DMS 273 (cell line): ENCODE results near the gene CAVIN1.
"Not testable (repeated sequence)": the region's sequence is repeated elsewhere in the genome, so short reads cannot be mapped to it uniquely, and the experiment has no call there.

Source experiments
- DNase-seq: peaks from one replicate; lab custom pipeline; 2025; ENCODE audit not compliant: unreplicated experiment; lab: John Stamatoyannopoulos, UW

CAVIN1 gene

DNA sequence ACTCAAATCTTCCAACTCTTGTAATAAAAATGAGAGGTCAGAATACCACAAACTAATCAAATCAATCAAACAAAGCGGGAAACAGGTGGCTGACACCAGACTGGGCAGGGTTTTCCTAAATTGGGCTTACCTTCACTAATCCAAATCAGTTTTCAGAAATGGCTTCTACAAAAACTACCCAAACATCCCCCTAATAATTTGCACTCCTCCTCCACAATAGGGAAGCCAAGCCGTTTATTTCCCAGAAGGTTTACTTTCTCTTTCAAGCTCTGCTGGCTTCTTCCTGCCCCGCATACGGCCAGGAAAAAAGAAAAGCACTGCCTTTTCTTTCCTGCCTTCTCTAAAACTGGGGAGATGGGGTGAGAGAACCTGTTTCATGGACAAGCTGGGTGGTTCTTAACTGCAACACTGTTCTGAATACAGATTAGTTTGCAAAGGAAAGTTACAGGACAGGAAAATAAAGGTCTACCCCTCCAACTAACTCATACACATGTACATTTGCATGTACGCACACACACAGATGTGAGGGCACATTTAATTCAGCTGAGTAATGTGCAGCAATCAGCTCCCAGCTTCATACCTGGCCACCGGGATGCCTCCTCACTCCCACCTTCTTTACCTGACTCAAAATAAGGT is 44.0 kb downstream of the CAVIN1 start:
- peak; percentile 38 for DNase-seq

- no peak for DNase-seq
Measured at GRCh38 chr17:42378359-42378958, 44.6 kb downstream of the CAVIN1 start.

DNA sequence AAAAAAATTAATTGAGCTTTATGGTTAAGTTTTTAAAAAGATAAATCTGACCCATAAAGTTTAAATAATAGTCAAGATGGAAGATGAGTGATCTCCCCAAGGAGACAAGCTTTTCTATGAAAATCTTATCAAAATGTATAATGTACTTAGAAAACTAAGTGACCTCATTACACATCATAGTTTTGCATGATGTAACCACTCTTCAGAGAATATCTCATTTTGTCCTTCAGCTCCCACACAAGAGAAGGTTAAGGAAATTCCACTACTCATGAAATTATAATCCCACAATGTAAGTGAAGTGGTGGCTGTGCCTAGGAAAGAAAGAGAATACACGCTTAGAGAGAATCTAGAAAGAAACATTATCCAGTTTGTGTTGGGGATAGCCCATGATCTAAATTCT is 49.2 kb downstream of the CAVIN1 start:
- DNase-seq: no peak

DNA sequence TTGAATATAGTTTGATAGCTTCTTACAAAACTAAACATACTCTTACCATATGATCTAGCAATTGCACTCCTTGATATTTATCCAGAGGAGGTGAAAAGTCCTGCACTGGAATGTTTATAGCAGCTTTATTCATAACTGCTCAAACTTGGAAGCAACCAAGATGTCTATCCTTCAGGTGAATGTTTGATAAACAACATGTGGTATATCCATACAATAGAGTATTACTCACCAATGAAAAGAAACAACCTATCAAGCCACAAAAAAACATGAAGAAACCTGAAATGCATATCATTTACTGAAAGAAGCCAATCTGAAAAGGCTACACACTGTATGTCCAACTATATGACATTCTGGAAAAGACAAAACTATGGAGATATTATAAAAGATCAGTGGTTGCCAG is 50.9 kb downstream of the CAVIN1 start:
- no peak for DNase-seq

- DNase-seq: not testable (repeated sequence)
Measured at GRCh38 chr17:42368797-42369561, 54.1 kb downstream of the CAVIN1 start.

GRCh38 chr17:42368310-42368709 is 54.7 kb downstream of the CAVIN1 start:
- not testable (repeated sequence) for DNase-seq

- DNase-seq: not testable (repeated sequence)
Measured at GRCh38 chr17:42366176-42367023, 56.7 kb downstream of the CAVIN1 start.

DNA sequence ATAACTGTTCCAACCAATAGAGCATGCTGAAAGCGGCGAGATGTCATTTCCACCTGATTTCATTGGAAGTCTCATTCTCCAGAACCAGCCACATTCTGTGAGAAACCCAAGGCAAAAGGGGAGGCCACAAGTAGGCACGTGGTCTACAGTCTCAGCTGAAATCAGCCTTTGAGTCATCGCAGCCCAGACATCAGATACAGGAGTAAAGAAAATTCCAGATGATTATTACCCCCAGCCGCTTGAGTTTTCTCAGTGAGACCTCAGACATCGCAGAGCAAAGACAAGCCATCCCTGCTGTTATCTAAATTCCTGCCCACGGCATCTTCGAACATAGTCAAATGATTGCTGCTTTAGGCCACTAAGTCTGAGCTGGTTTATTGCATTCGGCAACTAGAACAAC is 57.9 kb downstream of the CAVIN1 start:
- no peak for DNase-seq

DNA sequence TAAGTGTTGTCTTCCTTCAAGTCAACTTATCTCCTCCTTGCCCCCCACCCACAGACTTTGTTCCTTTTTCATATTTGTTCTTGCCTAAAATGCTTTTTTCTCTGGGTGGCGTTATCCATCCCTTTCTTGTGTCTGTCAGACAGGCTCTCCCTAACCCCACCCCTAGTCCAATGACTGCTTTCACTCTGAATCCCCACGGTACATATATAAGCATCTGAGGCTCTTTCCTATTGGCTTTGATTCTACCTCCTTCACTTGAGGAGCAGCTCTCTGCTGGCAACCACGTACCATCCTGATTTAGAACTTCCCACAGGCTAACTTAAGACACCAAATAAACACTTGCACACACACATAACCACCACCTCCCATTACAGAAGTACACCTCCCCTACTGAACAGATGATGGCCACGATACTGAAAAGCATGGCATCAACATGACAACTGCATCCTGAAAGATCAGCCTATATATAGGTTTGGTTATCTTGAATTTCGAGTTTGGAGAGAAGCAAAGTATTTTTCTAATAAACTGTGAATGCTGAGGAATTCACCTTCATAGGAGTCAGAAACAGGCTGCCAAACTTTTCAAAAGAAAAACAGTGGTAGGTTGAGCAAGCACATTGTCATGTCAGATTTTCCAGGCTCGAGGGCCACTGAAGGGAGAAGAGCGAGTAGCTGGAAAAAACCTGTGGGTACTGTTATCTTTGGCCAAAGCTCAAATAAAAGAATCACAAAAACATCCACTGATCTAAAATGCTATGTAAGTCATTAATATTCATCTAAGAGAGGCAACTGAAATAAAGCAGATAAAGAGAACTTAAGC is 59.1 kb downstream of the CAVIN1 start:
- no peak for DNase-seq

GRCh38 chr17:42363231-42363630 is 59.8 kb downstream of the CAVIN1 start:
- DNase-seq: no peak

DNA sequence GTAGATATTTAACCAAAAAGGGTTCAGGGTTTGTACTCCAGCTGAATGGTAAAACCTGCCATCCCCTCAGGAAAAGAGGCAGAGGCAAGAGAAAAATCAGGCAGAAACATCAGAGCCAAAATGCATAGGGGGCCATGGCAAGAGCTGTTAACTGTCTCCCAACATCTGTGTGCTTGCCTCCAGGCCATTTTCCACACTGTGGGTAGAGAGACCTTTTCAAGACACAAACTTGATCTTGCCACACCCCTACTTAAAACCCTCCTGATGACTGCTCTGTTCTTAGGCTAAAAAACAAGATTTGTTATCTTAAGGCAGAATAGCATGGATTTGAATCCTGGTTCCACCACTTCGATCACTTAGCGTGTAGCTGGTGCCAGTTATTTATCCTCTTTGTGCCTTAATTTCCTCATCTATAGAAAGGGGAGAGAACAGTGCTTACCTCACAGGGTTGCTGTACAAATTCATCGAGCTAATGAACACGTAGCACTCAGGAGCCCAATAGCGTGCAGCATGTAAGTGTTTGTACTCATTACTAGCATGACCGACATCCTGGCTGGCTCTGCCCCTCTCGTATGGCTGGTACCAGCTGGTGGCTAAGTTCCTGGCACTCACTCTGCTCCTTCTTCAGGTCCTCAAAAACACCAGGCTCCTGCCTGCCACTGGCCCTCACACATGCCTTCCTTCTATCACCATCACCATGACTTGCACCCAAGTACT is 60.7 kb downstream of the CAVIN1 start:
- peak; percentile 74 for DNase-seq

GRCh38 chr17:42361781-42362186 is 61.3 kb downstream of the CAVIN1 start:
- no peak for DNase-seq

DNA sequence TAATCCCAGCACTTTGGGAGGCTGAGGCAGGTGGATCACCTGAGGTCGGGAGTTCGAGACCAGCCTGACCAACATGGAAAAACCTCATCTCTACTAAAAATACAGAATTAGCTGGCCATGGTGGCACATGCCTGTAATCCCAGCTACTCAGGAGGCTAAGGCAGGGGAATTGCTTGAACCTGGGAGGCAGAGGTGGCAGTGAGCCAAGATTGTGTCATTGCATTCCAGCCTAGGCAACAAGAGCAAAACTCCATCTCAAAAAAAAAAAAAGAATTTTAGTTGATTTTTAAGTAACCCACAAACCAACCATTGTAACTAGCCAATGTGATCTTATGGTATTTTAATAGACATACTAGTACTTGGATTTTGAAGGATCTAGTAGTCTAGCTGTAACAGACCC is 62.7 kb downstream of the CAVIN1 start:
- DNase-seq: not testable (repeated sequence)

DNA sequence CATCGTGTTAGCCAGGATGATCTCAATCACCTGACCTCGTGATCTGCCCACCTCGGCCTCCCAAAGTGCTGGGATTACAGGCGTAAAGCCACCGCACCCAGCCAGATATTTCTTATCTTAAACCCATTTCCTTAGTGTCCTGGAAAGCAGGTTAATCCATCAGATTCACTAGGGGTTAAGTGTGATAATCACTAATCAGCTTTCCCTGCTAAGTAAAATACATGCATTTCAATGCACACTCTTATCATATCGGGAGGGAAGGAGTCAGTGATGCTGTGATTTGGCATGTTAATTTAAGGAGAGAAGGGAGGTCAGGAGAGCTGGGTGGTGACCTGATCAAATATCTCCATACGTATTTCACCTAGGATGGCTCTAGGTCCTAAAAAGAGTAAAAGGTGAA is 63.9 kb downstream of the CAVIN1 start:
- no peak for DNase-seq

DNA sequence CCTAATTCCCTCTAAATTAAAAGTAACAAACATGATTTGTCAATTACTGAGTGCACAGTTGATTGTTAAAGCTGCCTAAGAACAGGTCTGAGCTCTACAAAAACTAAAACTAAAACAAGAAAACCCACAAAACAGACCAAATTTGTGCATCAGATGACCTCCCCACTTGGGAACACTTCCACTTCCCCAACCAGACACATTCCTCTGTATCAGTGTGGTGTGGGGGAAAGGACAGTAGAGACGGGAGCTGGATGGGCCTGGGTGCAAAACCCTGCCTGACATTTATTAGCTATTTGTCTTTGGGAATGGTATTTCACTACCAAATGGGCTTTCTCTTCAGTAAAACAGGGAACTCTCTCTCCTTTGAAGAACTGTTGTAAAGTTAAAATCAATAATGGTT is 64.6 kb downstream of the CAVIN1 start:
- DNase-seq: no peak

- DNase-seq: no peak
Measured at GRCh38 chr17:42354956-42355843, 67.9 kb downstream of the CAVIN1 start.
